HEK293 (cell line): ENCODE data around the gene MAP4K5.
"Not testable (repeated sequence)": the region's sequence is repeated elsewhere in the genome, so short reads cannot be mapped to it uniquely, and the experiment has no call there.

Experiments used
- CTCF ChIA-PET: fragments of 350-600 bp; formaldehyde crosslinking; extraction: SDS; loops from one replicate; lab custom pipeline; 2021; ENCODE audit warnings: antibody characterized with exemption; lab: Yijun Ruan, JAX
- POLR2A ChIA-PET: fragments of 300-600 bp; formaldehyde crosslinking; extraction: SDS; loops from one replicate; lab custom pipeline; 2020; ENCODE audit warnings: antibody characterized with exemption, inconsistent platforms; lab: Yijun Ruan, JAX
- H3K27ac ChIP-seq: fragments of 200-500 bp; sonication (Bioruptor generic); 2 replicates; pipeline ENCODE4 v1.5.1; 2014; ENCODE audit warnings: low read depth, low read length, control low read depth, inconsistent platforms; ENCODE audit errors: extremely low read depth
- H3K36me3 ChIP-seq, 2 experiments: fragments of 200-500 bp in 1 of 2; sonication (Bioruptor generic) in 1 of 2; 1 replicate in 1 of 2; 2 replicates in 1 of 2; pipeline ENCODE4 v1.5.1; 2014 to 2017; ENCODE audit warnings: inconsistent platforms in 2 of 2, low read length in 2 of 2; ENCODE audit not compliant: control insufficient read depth in 2 of 2, insufficient read depth in 1 of 2
- H3K4me1 ChIP-seq: fragments of 200-500 bp; sonication (Bioruptor generic); 2 replicates; pipeline ENCODE4 v1.5.1; 2014; ENCODE audit warnings: mild to moderate bottlenecking, low read length, inconsistent platforms; ENCODE audit not compliant: control insufficient read depth, insufficient read depth
- H3K4me3 ChIP-seq: 2 replicates; pipeline ENCODE4 v1.5.1; 2011; ENCODE audit warnings: low read depth, mild to moderate bottlenecking, control low read depth, low read length, moderate library complexity
- H3K9me3 ChIP-seq: fragments of 200-500 bp; sonication (Bioruptor generic); 2 replicates; pipeline ENCODE4 v1.5.1; 2014; ENCODE audit warnings: low read depth, low read length, inconsistent platforms; ENCODE audit not compliant: control insufficient read depth, insufficient read depth
- ELK4 ChIP-seq: IDR thresholded peaks from 2 replicates; pipeline ENCODE4 v1.6.1; 2011; ENCODE audit warnings: mild to moderate bottlenecking, low read depth, low read length, borderline replicate concordance
- GLI4 ChIP-seq: fragments of 450-650 bp; formaldehyde crosslinking; IDR thresholded peaks from 2 replicates; pipeline ENCODE4 v1.5.1; 2016; ENCODE audit warnings: missing biosample characterization, missing genetic modification characterization
- GLIS1 ChIP-seq: fragments of 450-650 bp; formaldehyde crosslinking; IDR thresholded peaks from 2 replicates; pipeline ENCODE4 v1.5.1; 2016; ENCODE audit warnings: missing biosample characterization, missing genetic modification characterization
- MEIS1 ChIP-seq: sonication (generic); formaldehyde crosslinking; IDR thresholded peaks from 2 replicates; pipeline ENCODE4 v1.8.1; 2022; ENCODE audit warnings: missing genetic modification reagents, mild to moderate bottlenecking, borderline replicate concordance
- OVOL3 ChIP-seq: fragments of 450-650 bp; formaldehyde crosslinking; IDR thresholded peaks from 2 replicates; pipeline ENCODE4 v1.5.1; 2016; ENCODE audit warnings: missing biosample characterization, missing genetic modification characterization
- PRDM6 ChIP-seq: fragments of 450-650 bp; formaldehyde crosslinking; IDR thresholded peaks from 2 replicates; pipeline ENCODE4 v1.5.1; 2017; ENCODE audit warnings: missing biosample characterization, missing genetic modification characterization
- REPIN1 ChIP-seq: fragments of 450-650 bp; formaldehyde crosslinking; IDR thresholded peaks from 2 replicates; pipeline ENCODE4 v1.5.1; 2017; ENCODE audit warnings: missing biosample characterization, missing genetic modification characterization, low read depth
- REST ChIP-seq: fragments of 450-650 bp; formaldehyde crosslinking; IDR thresholded peaks from 2 replicates; pipeline ENCODE4 v1.5.1; 2016; ENCODE audit warnings: missing biosample characterization, missing genetic modification characterization
- YY1 ChIP-seq: fragments of 450-650 bp; formaldehyde crosslinking; IDR thresholded peaks from 2 replicates; pipeline ENCODE4 v1.5.1; 2018; ENCODE audit warnings: missing biosample characterization, missing genetic modification characterization
- ZBTB17 ChIP-seq: fragments of 450-650 bp; formaldehyde crosslinking; IDR thresholded peaks from 2 replicates; pipeline ENCODE4 v1.5.1; 2016; ENCODE audit warnings: missing biosample characterization, missing genetic modification characterization
- ZBTB20 ChIP-seq: fragments of 450-650 bp; formaldehyde crosslinking; IDR thresholded peaks from 2 replicates; pipeline ENCODE4 v1.5.1; 2016; ENCODE audit warnings: missing biosample characterization, missing genetic modification characterization
- ZBTB21 ChIP-seq: fragments of 450-650 bp; formaldehyde crosslinking; IDR thresholded peaks from 2 replicates; pipeline ENCODE4 v1.5.1; 2017; ENCODE audit warnings: missing biosample characterization, missing genetic modification characterization
- ZBTB26 ChIP-seq: fragments of 450-650 bp; formaldehyde crosslinking; optimal IDR thresholded peaks from 2 replicates; pipeline ENCODE3; 2016; ENCODE audit warnings: missing biosample characterization, mild to moderate bottlenecking, missing genetic modification characterization
- ZIC2 ChIP-seq: fragments of 450-650 bp; formaldehyde crosslinking; IDR thresholded peaks from 2 replicates; pipeline ENCODE4 v1.5.1; 2016; ENCODE audit warnings: missing biosample characterization, missing genetic modification characterization
- ZNF174 ChIP-seq: fragments of 450-650 bp; formaldehyde crosslinking; IDR thresholded peaks from 2 replicates; pipeline ENCODE4 v1.5.0; 2017; ENCODE audit warnings: missing biosample characterization, mild to moderate bottlenecking, missing genetic modification characterization
- ZNF175 ChIP-seq: fragments of 450-650 bp; formaldehyde crosslinking; IDR thresholded peaks from 2 replicates; pipeline ENCODE4 v1.5.1; 2016; ENCODE audit warnings: missing biosample characterization, missing genetic modification characterization
- ZNF18 ChIP-seq: fragments of 450-650 bp; formaldehyde crosslinking; IDR thresholded peaks from 2 replicates; pipeline ENCODE4 v1.5.1; 2016; ENCODE audit warnings: missing biosample characterization, missing genetic modification characterization
- ZNF302 ChIP-seq: fragments of 450-650 bp; formaldehyde crosslinking; IDR thresholded peaks from 2 replicates; pipeline ENCODE4 v1.5.1; 2016; ENCODE audit warnings: missing biosample characterization, missing genetic modification characterization, low read depth
- ZNF324 ChIP-seq: fragments of 450-650 bp; formaldehyde crosslinking; IDR thresholded peaks from 2 replicates; pipeline ENCODE4 v1.5.1; 2016; ENCODE audit warnings: missing biosample characterization, missing genetic modification characterization
- ZNF335 ChIP-seq: fragments of 450-650 bp; formaldehyde crosslinking; conservative IDR thresholded peaks from 2 replicates; pipeline ENCODE4 v1.5.1; 2016; ENCODE audit warnings: missing biosample characterization, missing genetic modification characterization
- ZNF341 ChIP-seq: fragments of 450-650 bp; formaldehyde crosslinking; IDR thresholded peaks from 2 replicates; pipeline ENCODE4; 2016; ENCODE audit warnings: low read depth, missing biosample characterization, missing genetic modification characterization
- ZNF416 ChIP-seq: fragments of 450-650 bp; formaldehyde crosslinking; IDR thresholded peaks from 2 replicates; pipeline ENCODE4 v1.5.1; 2016; ENCODE audit warnings: missing biosample characterization, missing genetic modification characterization
- ZNF423 ChIP-seq: fragments of 450-650 bp; formaldehyde crosslinking; IDR thresholded peaks from 2 replicates; pipeline ENCODE4 v1.5.1; 2016; ENCODE audit warnings: missing biosample characterization, missing genetic modification characterization
- ZNF529 ChIP-seq: fragments of 450-650 bp; formaldehyde crosslinking; IDR thresholded peaks from 2 replicates; pipeline ENCODE4 v1.5.1; 2017; ENCODE audit warnings: missing genetic modification characterization, missing biosample characterization; ENCODE audit not compliant: insufficient replicate concordance
- ZNF596 ChIP-seq: fragments of 450-650 bp; IDR thresholded peaks from 2 replicates; pipeline ENCODE4 v1.5.0; 2018; ENCODE audit warnings: missing biosample characterization, mild to moderate bottlenecking, missing genetic modification characterization, moderate library complexity
- ZNF600 ChIP-seq: fragments of 450-650 bp; formaldehyde crosslinking; IDR thresholded peaks from 2 replicates; pipeline ENCODE4 v1.5.1; 2016; ENCODE audit warnings: missing biosample characterization, missing genetic modification characterization
- ZNF843 ChIP-seq: fragments of 450-650 bp; formaldehyde crosslinking; IDR thresholded peaks from 2 replicates; pipeline ENCODE4 v1.5.1; 2016; ENCODE audit warnings: missing biosample characterization, missing genetic modification characterization
- ZSCAN5A ChIP-seq: fragments of 450-650 bp; formaldehyde crosslinking; IDR thresholded peaks from 2 replicates; pipeline ENCODE4 v1.5.1; 2016; ENCODE audit warnings: missing biosample characterization, missing genetic modification characterization

MAP4K5 gene

GRCh38 chr14:50559990-50560930, 27.9 kb upstream of the MAP4K5 start, which contains the start of gene ATL1 (continued):
- TF ChIP-seq ZSCAN5A (tag by site-specific recombination) (no peak), ZNF174 (tag by site-specific recombination) (no peak), GLI4 (no peak), ZNF423 (tag by site-specific recombination) (peak; percentile 47), GLIS1 (0 out of 2 replicates have a peak, but pooled peaks have one; percentile 6), YY1 (tag by site-specific recombination) (peak; percentile 17; the same call in 1 of the 2 replicates), PRDM6 (tag by site-specific recombination) (no peak), ZIC2 (tag by site-specific recombination) (peak; percentile 55), ZNF596 (tag by site-specific recombination) (0 out of 2 replicates have a peak, but pooled peaks have one; percentile 6), ZNF416 (no peak), REPIN1 (tag by site-specific recombination) (no peak), ZNF324 (tag by site-specific recombination) (peak; percentile 24; the same call in 1 of the 2 replicates), ZNF18 (tag by site-specific recombination) (peak; percentile 89; the same call in 1 of the 2 replicates), ZNF302 (tag by site-specific recombination) (no peak), ELK4 (no peak), ZBTB26 (tag by site-specific recombination) (peak; percentile 93), ZNF600 (tag by site-specific recombination) (peak; percentile 83), MEIS1 (no peak), REST (peak; percentile 98), ZNF529 (tag by site-specific recombination) (no peak), ZNF341 (tag by site-specific recombination) (peak; percentile 74), OVOL3 (tag by site-specific recombination) (no peak), ZNF335 (tag by site-specific recombination) (peak; percentile 70), ZNF843 (no peak), ZBTB20 (tag by site-specific recombination) (peak; percentile 92), ZNF175 (tag by site-specific recombination) (no peak), ZBTB17 (tag by site-specific recombination) (peak; percentile 81), ZBTB21 (tag by site-specific recombination) (no peak)

GRCh38 chr14:50552796-50553195, 20.4 kb upstream of the MAP4K5 start:
- H3K4me3 ChIP-seq, H3K27ac ChIP-seq, H3K36me3 ChIP-seq, POLR2A ChIA-PET, H3K9me3 ChIP-seq, H3K4me1 ChIP-seq: not testable (repeated sequence)
- CTCF ChIA-PET: interaction anchor here (3.1 kb wide), 1 partner anchor 10 kb away, joined by 13 read pairs; no protein-coding TSS in a partner anchor
